Neural cell (in vitro differentiated cells): ENCODE results near the gene KCNQ5. TPM values are rescaled to one million over a fixed set of nuclear protein-coding genes. Genes with fewer than 3 reads are reported as not detected.

Source experiments
- H2AFZ ChIP-seq: fragments of 200-600, 300-800 bp; sonication (generic), shearing (Covaris generic); 2 replicates; pipeline ENCODE4 v1.6.0; 2014; ENCODE audit warnings: low read depth, mild to moderate bottlenecking, antibody characterized with exemption, low read length, moderate library complexity
- H3F3A ChIP-seq: fragments of 200-600 bp; shearing (Covaris generic); 2 replicates; pipeline ENCODE4 v1.6.1; 2016; ENCODE audit warnings: mild to moderate bottlenecking, moderate library complexity, mixed read lengths, antibody characterized with exemption, low read length; ENCODE audit not compliant: insufficient read depth, poor library complexity, severe bottlenecking
- H3K27ac ChIP-seq: fragments of 200-600, 300-800 bp; sonication (generic), shearing (Covaris generic); 2 replicates; pipeline ENCODE4 v1.5.1; 2014; ENCODE audit warnings: mild to moderate bottlenecking, low read length, moderate library complexity
- H3K27me3 ChIP-seq: fragments of 300-800, 200-600 bp; sonication (generic), shearing (Covaris generic); 2 replicates; pipeline ENCODE4 v1.6.0; 2014; ENCODE audit warnings: mild to moderate bottlenecking, low read depth, low read length, moderate library complexity; ENCODE audit not compliant: insufficient read depth
- H3K36me3 ChIP-seq: fragments of 300-800, 200-600 bp; sonication (generic), shearing (Covaris generic); 2 replicates; pipeline ENCODE4 v1.5.1; 2014; ENCODE audit warnings: mild to moderate bottlenecking, antibody characterized with exemption, low read length, moderate library complexity; ENCODE audit not compliant: insufficient read depth
- H3K4me2 ChIP-seq: fragments of 300-800, 200-600 bp; sonication (generic), shearing (Covaris generic); 2 replicates; pipeline ENCODE4 v1.6.0; 2014; ENCODE audit warnings: mild to moderate bottlenecking, low read length
- H3K4me3 ChIP-seq: fragments of 300-800, 200-600 bp; sonication (generic), shearing (Covaris generic); 2 replicates; pipeline ENCODE4 v1.5.1; 2014; ENCODE audit warnings: mild to moderate bottlenecking, low read length, moderate library complexity
- H3K79me2 ChIP-seq: fragments of 200-600 bp; shearing (Covaris generic); replicated peaks from 2 replicates; pipeline ENCODE4 v1.6.0; 2014; ENCODE audit warnings: mild to moderate bottlenecking, low read length, moderate library complexity; ENCODE audit not compliant: insufficient read depth
- H3K9ac ChIP-seq: fragments of 300-800, 200-600 bp; sonication (generic), shearing (Covaris generic); 2 replicates; pipeline ENCODE4 v1.6.1; 2016; ENCODE audit warnings: mild to moderate bottlenecking, low read length, mixed read lengths
- H3K9me2 ChIP-seq: fragments of 200-600 bp; shearing (Covaris generic); 2 replicates; pipeline ENCODE4 v1.6.1; 2016; ENCODE audit warnings: mild to moderate bottlenecking, low read length, mixed read lengths; ENCODE audit not compliant: insufficient read depth
- H3K9me3 ChIP-seq: fragments of 200-600, 300-800 bp; sonication (generic), shearing (Covaris generic); 2 replicates; pipeline ENCODE4 v1.6.1; 2016; ENCODE audit warnings: mild to moderate bottlenecking, mixed run types, low read length, moderate library complexity, mixed read lengths
- H4K20me1 ChIP-seq: fragments of 200-600 bp; shearing (Covaris generic); 2 replicates; pipeline ENCODE4 v1.6.1; 2016; ENCODE audit warnings: mild to moderate bottlenecking, mixed run types; ENCODE audit not compliant: insufficient read depth
- CTCF ChIP-seq: fragments of 450-650 bp; IDR thresholded peaks from 2 replicates; pipeline ENCODE4 v1.5.1; 2014; ENCODE audit warnings: antibody characterized with exemption, mild to moderate bottlenecking, moderate library complexity; ENCODE audit not compliant: poor library complexity, severe bottlenecking
- EP300 ChIP-seq: fragments of 450-650 bp; conservative IDR thresholded peaks from 2 replicates; pipeline ENCODE4 v1.6.1; 2014; ENCODE audit warnings: antibody characterized with exemption, mild to moderate bottlenecking, moderate library complexity; ENCODE audit not compliant: poor library complexity, severe bottlenecking
- EZH2 ChIP-seq: fragments of 200-600, 300-800 bp; shearing (Covaris generic), sonication (generic); IDR thresholded peaks from 2 replicates; pipeline ENCODE4 v1.6.1; 2014; ENCODE audit warnings: antibody characterized with exemption, low read length, borderline replicate concordance, mild to moderate bottlenecking; ENCODE audit not compliant: insufficient read depth, poor library complexity, severe bottlenecking
- MXI1 ChIP-seq: fragments of 450-650 bp; conservative IDR thresholded peaks from 2 replicates; pipeline ENCODE4 v1.6.1; 2014; ENCODE audit warnings: antibody characterized with exemption, mild to moderate bottlenecking; ENCODE audit not compliant: poor library complexity, severe bottlenecking
- POLR2AphosphoS5 ChIP-seq: IDR thresholded peaks from 2 replicates; pipeline ENCODE4 v1.6.1; 2012
- RAD21 ChIP-seq: fragments of 450-650 bp; conservative IDR thresholded peaks from 2 replicates; pipeline ENCODE4 v1.6.1; 2014; ENCODE audit warnings: antibody characterized with exemption, mild to moderate bottlenecking, moderate library complexity
- REST ChIP-seq: IDR thresholded peaks from 2 replicates; pipeline ENCODE4 v1.6.1; 2012; ENCODE audit warnings: borderline replicate concordance
- SMC3 ChIP-seq: fragments of 450-650 bp; conservative IDR thresholded peaks from 2 replicates; pipeline ENCODE4 v1.6.1; 2014; ENCODE audit warnings: antibody characterized with exemption, mild to moderate bottlenecking, moderate library complexity; ENCODE audit not compliant: poor library complexity
- TAF1 ChIP-seq: IDR thresholded peaks from 2 replicates; pipeline ENCODE4 v1.6.1; 2012; ENCODE audit warnings: low read depth
- polyA plus RNA-seq: library from polyadenylated mRNA; depleted of rRNA; stranded (reverse); fragments of >200 nt; gene quantifications from 2 replicates; pipeline ENCODE4 v1.2.3, GENCODE V29; 2014

KCNQ5 gene
- polyA plus RNA-seq, 1 donor from 2014 or later = 0.30 TPM

- Histone ChIP-seq H2AFZ (no peak overlapping the region), H3K9me2 (no peaks in the 10 kb centered on the region)
- TF ChIP-seq TAF1 = no peak
- no peak for TF ChIP-seq REST
Observed at GRCh38 chr6:72856801-72857200, 234.9 kb downstream of the KCNQ5 start.

GRCh38 chr6:72857791-72858585 lies 236.1 kb downstream of the KCNQ5 start:
- H3K36me3 ChIP-seq = no peaks in the 10 kb centered on the region
- no peak overlapping the region for H3K9ac ChIP-seq
- H3K4me2 ChIP-seq = no peak overlapping the region
- H3K27ac ChIP-seq = no peak overlapping the region
- no peaks in the 10 kb centered on the region for H3F3A ChIP-seq
- no peaks in the 10 kb centered on the region for H3K9me2 ChIP-seq
- no peak overlapping the region for H3K4me3 ChIP-seq
- H3K27me3 ChIP-seq = no peaks in the 10 kb centered on the region
- H3K79me2 ChIP-seq = no peaks in the 10 kb centered on the region
- H2AFZ ChIP-seq = no peak overlapping the region
- no peak for TF ChIP-seq SMC3
- no peaks in the 10 kb centered on the region for H4K20me1 ChIP-seq
- H3K9me3 ChIP-seq = no peaks in the 10 kb centered on the region

More at GRCh38 chr6:72856801-72857200, 234.9 kb downstream of the KCNQ5 start:
- Histone ChIP-seq H3K9me3 (no peaks in the 10 kb centered on the region), H3K4me2 (no peak overlapping the region), H3K27ac (no peak overlapping the region), H3K79me2 (no peaks in the 10 kb centered on the region), H3K4me3 (no peak overlapping the region), H4K20me1 (no peaks in the 10 kb centered on the region), H3K9ac (no peak overlapping the region), H3K27me3 (no peaks in the 10 kb centered on the region), H3K36me3 (no peaks in the 10 kb centered on the region), H3F3A (no peaks in the 10 kb centered on the region)

- Histone ChIP-seq H3K27me3 (no peaks in the 10 kb centered on the region), H2AFZ (no peak overlapping the region), H3K9ac (no peak overlapping the region), H3K36me3 (no peaks in the 10 kb centered on the region), H3K9me3 (no peaks in the 10 kb centered on the region), H3F3A (no peaks in the 10 kb centered on the region), H3K79me2 (no peaks in the 10 kb centered on the region), H4K20me1 (no peaks in the 10 kb centered on the region), H3K4me2 (no peak overlapping the region), H3K4me3 (no peak overlapping the region), H3K27ac (no peak overlapping the region), H3K9me2 (no peaks in the 10 kb centered on the region)
- TF ChIP-seq SMC3 (no peak), EZH2 (no peak), MXI1 (no peak), RAD21 (no peak), EP300 (no peak), CTCF (no peak), TAF1 (no peak), REST (no peak), POLR2AphosphoS5 (no peak)
Observed at GRCh38 chr6:72861059-72861458, 239.2 kb downstream of the KCNQ5 start.
